Fibroblast of skin of left biceps (primary cell): Measurements from ENCODE around the gene DCLRE1B.
"Not testable (repeated sequence)": the region's sequence is repeated elsewhere in the genome, so short reads cannot be mapped to it uniquely, and the experiment has no call there.

ENCODE experiments used
- DNase-seq, 2 experiments: peaks; one replicate each; pipeline ENCODE4 v3.0.0-alpha.2; 2013; ENCODE audit warnings: low read depth in 2 of 2

Gene DCLRE1B

GRCh38 chr1:113948151-113948550 is 43.0 kb downstream of the DCLRE1B start:
- DNase-seq, result not testable (repeated sequence)

DNA sequence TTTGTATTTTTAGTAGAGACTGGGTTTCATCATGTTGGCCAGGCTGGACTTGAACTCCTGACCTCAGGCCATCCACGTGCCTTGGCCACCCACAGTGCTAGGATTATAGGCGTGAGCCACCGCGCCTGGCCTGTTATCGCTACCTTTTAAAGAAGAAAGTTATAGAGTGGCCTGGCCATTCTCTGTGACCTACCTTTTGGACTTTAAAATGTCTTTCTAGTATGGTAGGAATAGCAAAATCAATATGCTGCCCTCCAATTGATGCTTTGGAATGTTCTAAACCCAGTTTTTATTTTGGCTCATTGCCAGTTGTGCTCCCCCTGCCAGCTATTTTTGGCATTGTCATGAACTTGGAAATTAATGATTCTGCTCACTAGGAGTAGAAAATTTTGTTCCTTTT is 43.9 kb downstream of the DCLRE1B start:
- DNase-seq, result no peak

- DNase-seq, result no peak
Measured at GRCh38 chr1:113950908-113951307, 45.8 kb downstream of the DCLRE1B start.

DNA sequence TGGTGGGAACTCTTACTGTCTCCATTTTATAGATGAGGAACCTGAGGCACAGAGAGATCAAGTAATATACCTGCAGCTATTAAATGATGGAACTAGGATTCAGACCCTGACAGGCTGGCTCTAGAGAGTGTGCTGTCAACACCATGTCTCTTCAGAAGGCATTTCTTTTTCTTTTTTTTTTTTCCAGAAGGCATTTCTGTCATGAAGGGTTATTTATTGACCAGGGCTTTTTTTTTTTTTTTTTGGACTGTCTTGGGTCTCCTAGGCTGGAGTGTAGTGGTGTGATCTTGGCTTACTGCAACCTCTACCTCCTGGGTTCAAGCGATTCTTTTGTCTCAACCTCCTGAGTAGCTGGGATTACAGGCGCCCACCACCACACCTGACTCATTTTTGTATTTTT is 46.6 kb downstream of the DCLRE1B start:
- no peak for DNase-seq

DNA sequence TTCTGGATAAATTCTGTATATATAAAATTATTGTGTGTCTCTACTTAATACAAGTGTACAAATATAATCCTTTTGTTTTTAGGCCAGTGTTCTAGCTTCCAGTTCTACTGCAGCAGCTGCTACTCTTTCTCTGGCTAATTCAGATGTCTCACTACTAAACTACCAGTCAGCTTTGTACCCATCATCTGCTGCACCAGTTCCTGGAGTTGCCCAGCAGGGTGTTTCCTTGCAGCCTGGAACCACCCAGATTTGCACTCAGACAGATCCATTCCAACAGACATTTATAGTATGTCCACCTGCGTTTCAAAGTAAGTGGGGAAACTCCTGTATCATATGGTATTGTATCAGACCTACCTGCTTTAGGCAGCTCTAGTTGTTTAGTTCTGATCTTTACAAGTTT is 52.9 kb downstream of the DCLRE1B start:
- DNase-seq, result no peak

- no peak for DNase-seq
Measured at GRCh38 chr1:113958691-113959090, 53.6 kb downstream of the DCLRE1B start.

- no peak for DNase-seq
Measured at GRCh38 chr1:113963281-113963906, 58.3 kb downstream of the DCLRE1B start.
